Activated B cell treated with CpG ODN at 0.5 μM for 24 hours (primary cell): ENCODE data around the gene CDH16. TPM values are rescaled to one million over a fixed set of nuclear protein-coding genes. Genes with fewer than 3 reads are reported as not detected.

Source experiments
- ATAC-seq: fragments of 200-7000 bp; cut with Tn5 transposase; one replicate; pipeline ENCODE4 v1.10.0; 2021; ENCODE audit warnings: low read depth, mild to moderate bottlenecking, moderate library complexity
- CTCF ChIA-PET: fragments of 350-600 bp; sonication (Branson Sonifier 250); formaldehyde crosslinking; loops from one replicate; lab custom pipeline; 2021; ENCODE audit warnings: antibody characterized with exemption; lab: Charles Lee
- POLR2A ChIA-PET: fragments of 350-600 bp; sonication (Branson Sonifier 250); formaldehyde crosslinking; loops from one replicate; lab custom pipeline; 2021; ENCODE audit warnings: antibody characterized with exemption; lab: Charles Lee
- DNase-seq: peaks from one replicate; pipeline ENCODE4 v3.0.0; 2022
- H3K27ac Mint-ChIP-seq: one replicate; pipeline ENCODE4 v1.8.0; 2020; ENCODE audit warnings: mixed read lengths
- H3K27me3 Mint-ChIP-seq: one replicate; pipeline ENCODE4 v1.8.0; 2021; ENCODE audit warnings: mixed read lengths
- H3K36me3 Mint-ChIP-seq: one replicate; pipeline ENCODE4 v1.8.0; 2021; ENCODE audit warnings: low read depth, mixed read lengths
- H3K4me1 Mint-ChIP-seq: one replicate; pipeline ENCODE4 v1.8.0; 2021; ENCODE audit warnings: mixed read lengths
- H3K4me3 Mint-ChIP-seq: one replicate; pipeline ENCODE4 v1.8.0; 2020; ENCODE audit warnings: mild to moderate bottlenecking, mixed read lengths
- H3K9me3 Mint-ChIP-seq: one replicate; pipeline ENCODE4 v1.8.0; 2020; ENCODE audit warnings: mixed read lengths
- CTCF ChIP-seq: fragments of 200-600 bp; IDR thresholded peaks from one replicate; pipeline ENCODE4 v1.8.0; 2022; ENCODE audit warnings: antibody characterized with exemption, mild to moderate bottlenecking
- intact Hi-C: fragments of 100-400 bp; cut with micrococcal nuclease; formaldehyde crosslinking; loops from one replicate; pipeline ENCODE4 v1.15.1; 2024
- total RNA-seq: library from RNA; stranded (reverse); gene quantifications from 2 replicates; pipeline ENCODE4 v1.2.3, GENCODE V29; 2022

The CDH16 gene
- total RNA-seq, 1 donor from 2014 or later: not detected

- intact Hi-C loops: no loop called here
- no peaks in the 10 kb centered on the region for H3K27me3 Mint-ChIP-seq
- POLR2A ChIA-PET: no interaction called here
- H3K9me3 Mint-ChIP-seq: no peaks in the 10 kb centered on the region
- no peak for DNase-seq
- TF ChIP-seq CTCF: no peak
- ATAC-seq: no peak
- no peaks in the 10 kb centered on the region for H3K4me1 Mint-ChIP-seq
- no peak overlapping the region for H3K4me3 Mint-ChIP-seq
- H3K36me3 Mint-ChIP-seq: no peaks in the 10 kb centered on the region
- no peak overlapping the region for H3K27ac Mint-ChIP-seq
- CTCF ChIA-PET: no interaction called here
These were observed 15.8 kb downstream of the CDH16 start for GRCh38 chr16:66902648-66903543.

- no peaks in the 10 kb centered on the region for H3K27me3 Mint-ChIP-seq
- H3K4me1 Mint-ChIP-seq: no peaks in the 10 kb centered on the region
- no peaks in the 10 kb centered on the region for H3K36me3 Mint-ChIP-seq
- H3K4me3 Mint-ChIP-seq: no peak overlapping the region
- ATAC-seq (no peak), DNase-seq (no peak)
- no peak for TF ChIP-seq CTCF
- intact Hi-C loops: no loop called here
- ChIA-PET CTCF (no interaction called here), POLR2A (no interaction called here)
- no peaks in the 10 kb centered on the region for H3K9me3 Mint-ChIP-seq
- H3K27ac Mint-ChIP-seq: no peak overlapping the region
These were observed 17.1 kb downstream of the CDH16 start for GRCh38 chr16:66901626-66902025.

- DNase-seq: no peak
- H3K4me1 Mint-ChIP-seq: no peaks in the 10 kb centered on the region
- no peaks in the 10 kb centered on the region for H3K9me3 Mint-ChIP-seq
- no peak for ATAC-seq
- H3K27me3 Mint-ChIP-seq: no peaks in the 10 kb centered on the region
- H3K36me3 Mint-ChIP-seq: no peaks in the 10 kb centered on the region
- CTCF ChIA-PET: no interaction called here
- no peak overlapping the region for H3K4me3 Mint-ChIP-seq
- TF ChIP-seq CTCF: no peak
- POLR2A ChIA-PET: no interaction called here
- intact Hi-C loops: no loop called here
- no peak overlapping the region for H3K27ac Mint-ChIP-seq
These were observed 17.8 kb downstream of the CDH16 start for GRCh38 chr16:66900721-66901441.

- ATAC-seq: no peak
- POLR2A ChIA-PET: no interaction called here
- TF ChIP-seq CTCF: no peak
- no peak for DNase-seq
- CTCF ChIA-PET: interaction anchor here (0.9 kb wide), 1 partner anchor 27 kb away, joined by 3 read pairs; no protein-coding TSS in a partner anchor
- no peak overlapping the region for H3K27ac Mint-ChIP-seq
- intact Hi-C loops: no loop called here
- no peaks in the 10 kb centered on the region for H3K27me3 Mint-ChIP-seq
- H3K9me3 Mint-ChIP-seq: no peaks in the 10 kb centered on the region
- H3K36me3 Mint-ChIP-seq: no peaks in the 10 kb centered on the region
- peaks cover 2% of the 10 kb centered on the region for H3K4me1 Mint-ChIP-seq
- H3K4me3 Mint-ChIP-seq: no peak overlapping the region
These were observed 18.6 kb downstream of the CDH16 start for GRCh38 chr16:66899945-66900710.
